ENCODE data around the gene NFYA. TPM values are rescaled to one million over a fixed set of nuclear protein-coding genes. Genes with fewer than 3 reads are reported as not detected.

Gene NFYA
- total and polyA plus RNA-seq, 9 of the 15 experiments (the other 6 are each of a cell fraction or from before 2014, with no cell fraction given) = 7.3 to 37.1 (median 21.8) TPM

DNA sequence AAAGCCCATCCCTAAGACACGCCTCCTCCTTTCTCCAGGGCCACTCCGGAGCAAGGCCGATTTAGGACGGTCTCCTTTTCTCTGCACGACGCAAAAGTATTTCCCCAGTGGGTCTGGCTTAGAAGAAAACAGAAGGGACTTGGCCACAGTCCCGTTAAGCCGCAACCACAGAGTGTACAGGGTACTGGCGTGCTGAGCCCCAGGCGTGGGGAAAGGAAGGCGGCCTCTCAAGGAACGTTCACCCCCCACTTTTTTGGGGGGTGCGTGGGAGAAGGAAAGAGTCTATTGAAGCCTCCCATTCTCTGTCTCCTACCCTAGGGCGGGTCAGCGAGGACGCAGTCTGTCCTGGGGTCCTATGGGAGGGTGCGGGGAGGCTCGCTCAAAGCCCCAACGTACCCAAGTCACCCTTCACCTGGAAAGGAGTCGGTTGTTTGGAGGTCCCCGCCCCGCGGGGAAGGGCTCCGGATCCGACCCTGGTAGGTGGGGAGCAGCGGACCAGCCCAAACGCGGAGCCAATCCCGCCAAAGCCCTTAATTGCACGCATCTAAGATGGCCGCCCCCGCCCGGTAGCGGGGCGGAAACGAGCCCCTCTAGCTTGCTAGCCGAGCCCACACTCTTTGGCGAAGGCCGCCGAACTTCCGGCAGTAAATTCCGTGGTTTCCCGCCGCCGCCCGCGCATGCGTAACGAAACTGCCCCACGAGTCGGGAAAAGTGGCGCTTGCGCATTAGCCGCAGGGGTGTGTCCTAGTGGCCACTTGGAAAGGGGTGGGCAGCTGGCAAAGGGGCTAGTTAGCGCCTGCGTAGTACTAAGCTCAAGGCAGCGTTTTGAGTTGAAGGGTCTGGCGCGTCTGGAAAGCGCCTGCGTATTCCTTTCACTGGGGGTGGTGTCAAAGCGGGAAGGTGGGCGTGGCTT, 595 bp upstream of the NFYA start, which contains the start of gene OARD1 (continued):
- TF ChIP-seq, protein P1, sequence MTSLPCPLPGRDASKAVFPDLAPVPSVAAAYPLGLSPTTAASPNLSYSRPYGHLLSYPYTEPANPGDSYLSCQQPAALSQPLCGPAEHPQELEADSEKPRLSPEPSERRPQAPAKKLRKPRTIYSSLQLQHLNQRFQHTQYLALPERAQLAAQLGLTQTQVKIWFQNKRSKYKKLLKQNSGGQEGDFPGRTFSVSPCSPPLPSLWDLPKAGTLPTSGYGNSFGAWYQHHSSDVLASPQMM (CRISPR knock-in tag; IDR thresholded peaks at IDR 0.05) = no peak
- 0 out of 2 replicates have a peak, but pooled peaks have one; percentile 73 for TF ChIP-seq CHCHD3 (CRISPR knock-in tag; IDR thresholded peaks at IDR 0.05)
- no peak for TF ChIP-seq PURB (CRISPR knock-in tag; IDR thresholded peaks at IDR 0.05; ENCODE audit: low read depth)
- no peak for TF ChIP-seq ZKSCAN3 (CRISPR knock-in tag; IDR thresholded peaks at IDR 0.05)
- no peak for TF ChIP-seq ZNF282 (CRISPR knock-in tag; IDR thresholded peaks at IDR 0.05)
- TF ChIP-seq SIN3B (IDR thresholded peaks at IDR 0.05; ENCODE audit: low read depth) = no peak; the same call in 1 of the 2 replicates
- no peak for TF ChIP-seq RUNX1 (IDR thresholded peaks at IDR 0.05; ENCODE audit: low read depth)
- no peak; the same call in 1 of the 2 replicates for TF ChIP-seq ZNF609 (CRISPR knock-in tag; IDR thresholded peaks at IDR 0.05; ENCODE audit: borderline replicate concordance)
- TF ChIP-seq PHTF2 (CRISPR knock-in tag; IDR thresholded peaks at IDR 0.05) = peak; percentile 85
- TF ChIP-seq FUS (optimal IDR thresholded peaks at IDR 0.05; ENCODE audit: low read depth, low read length) = no peak
- TF ChIP-seq, protein P2, sequence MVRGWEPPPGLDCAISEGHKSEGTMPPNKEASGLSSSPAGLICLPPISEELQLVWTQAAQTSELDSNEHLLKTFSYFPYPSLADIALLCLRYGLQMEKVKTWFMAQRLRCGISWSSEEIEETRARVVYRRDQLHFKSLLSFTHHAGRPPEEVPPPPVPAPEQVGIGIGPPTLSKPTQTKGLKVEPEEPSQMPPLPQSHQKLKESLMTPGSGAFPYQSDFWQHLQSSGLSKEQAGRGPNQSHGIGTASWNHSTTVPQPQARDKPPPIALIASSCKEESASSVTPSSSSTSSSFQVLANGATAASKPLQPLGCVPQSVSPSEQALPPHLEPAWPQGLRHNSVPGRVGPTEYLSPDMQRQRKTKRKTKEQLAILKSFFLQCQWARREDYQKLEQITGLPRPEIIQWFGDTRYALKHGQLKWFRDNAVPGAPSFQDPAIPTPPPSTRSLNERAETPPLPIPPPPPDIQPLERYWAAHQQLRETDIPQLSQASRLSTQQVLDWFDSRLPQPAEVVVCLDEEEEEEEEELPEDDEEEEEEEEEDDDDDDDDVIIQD (CRISPR knock-in tag; IDR thresholded peaks at IDR 0.05) = no peak
- TF ChIP-seq HMG20A (CRISPR knock-in tag; conservative IDR thresholded peaks at IDR 0.05) = no peak
- TF ChIP-seq SRF (CRISPR knock-in tag; IDR thresholded peaks at IDR 0.05) = peak in 1 of 2 experiments; percentile 80; a peak in 2 of 4 replicates
- peak; percentile 56; the same call in 1 of the 2 replicates for TF ChIP-seq ZNF668 (CRISPR knock-in tag; IDR thresholded peaks at IDR 0.05)
- peak; percentile 73 for TF ChIP-seq TAF9B (IDR thresholded peaks at IDR 0.05; ENCODE audit: partially characterized antibody)
- TF ChIP-seq HLTF (IDR thresholded peaks at IDR 0.05) = no peak
- no peak for TF ChIP-seq CBX5 (IDR thresholded peaks at IDR 0.05; ENCODE audit: borderline replicate concordance, low read depth)
- TF ChIP-seq FOSL1 (tag; conservative IDR thresholded peaks at IDR 0.05) = 0 out of 2 replicates have a peak, but pooled peaks have one; percentile 11
- 0 out of 2 replicates have a peak, but pooled peaks have one; percentile 42 for TF ChIP-seq NR2C2 (CRISPR knock-in tag; IDR thresholded peaks at IDR 0.05)
- peak; percentile 82; the same call in 1 of the 2 replicates for TF ChIP-seq NR2C2 (tag; IDR thresholded peaks at IDR 0.05)
- peak; percentile 18 for TF ChIP-seq NEUROD1 (IDR thresholded peaks at IDR 0.05; ENCODE audit: borderline replicate concordance, low read depth, low read length, partially characterized antibody)
- TF ChIP-seq ARID1B (IDR thresholded peaks at IDR 0.05) = peak; percentile 49; the same call in 1 of the 2 replicates

Data from K562 (cell line).